Neutrophil (primary cell): ENCODE data around the gene MKRN3.
A peak's percentile ranks its signal among the peaks of the same experiment; 100 is the strongest.

Experiments used
- H3K27ac ChIP-seq: fragments of 200-600 bp; sonication (generic); 2 replicates; pipeline ENCODE4 v1.5.1; 2016; ENCODE audit warnings: mild to moderate bottlenecking, moderate library complexity
- H3K27me3 ChIP-seq: fragments of 200-600 bp; sonication (generic); 2 replicates; pipeline ENCODE4 v1.6.0; 2016; ENCODE audit warnings: mild to moderate bottlenecking
- H3K36me3 ChIP-seq: fragments of 200-600 bp; sonication (generic); 2 replicates; pipeline ENCODE4 v1.5.1; 2017
- H3K4me1 ChIP-seq, 2 experiments: fragments of 200-600 bp in 1 of 2; sonication (generic) in 1 of 2; 1 replicate in 1 of 2; 2 replicates in 1 of 2; pipeline versions ENCODE4 v1.5.1 to v1.6.1; 2013 to 2016; ENCODE audit warnings: low read depth in 1 of 2, low read length in 1 of 2, mild to moderate bottlenecking in 1 of 2, moderate library complexity in 1 of 2; ENCODE audit not compliant: control insufficient read depth in 1 of 2, insufficient read depth in 1 of 2
- H3K4me3 ChIP-seq, 2 experiments: fragments of 200-600 bp in 1 of 2; sonication (generic) in 1 of 2; 1 replicate in 1 of 2; 2 replicates in 1 of 2; pipeline ENCODE4 v1.5.1; 2013 to 2016; ENCODE audit warnings: low read depth in 1 of 2, low read length in 1 of 2, mild to moderate bottlenecking in 1 of 2, moderate library complexity in 1 of 2
- H3K9me3 ChIP-seq: fragments of 200-600 bp; sonication (generic); 2 replicates; pipeline ENCODE4 v1.5.1; 2016
- TF ChIP-seq, protein P1 (sequence below): fragments of 200-600 bp; sonication (generic); IDR thresholded peaks from 2 replicates; pipeline ENCODE4 v1.5.1; 2016; ENCODE audit warnings: antibody characterized with exemption

Gene MKRN3

DNA sequence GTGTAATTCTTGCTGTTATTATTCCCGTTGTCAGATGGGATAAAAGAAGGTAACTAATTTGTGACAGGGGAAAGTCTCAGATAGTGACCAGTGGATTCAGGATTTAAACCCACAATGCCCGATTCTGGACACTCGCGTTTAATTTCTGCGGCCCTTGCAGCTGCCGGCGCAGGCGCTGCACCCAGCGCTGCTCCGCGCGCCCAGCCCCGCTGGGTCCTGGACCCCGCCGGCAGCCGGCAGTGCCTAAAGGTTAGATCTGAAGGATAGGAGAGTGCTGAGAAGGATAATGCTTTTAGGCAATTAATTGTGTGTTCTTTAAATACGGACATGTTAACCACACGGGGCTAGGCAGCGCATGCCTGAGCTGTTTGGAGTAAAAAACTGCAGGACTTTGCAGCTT, 3.6 kb upstream of the MKRN3 start:
- TF ChIP-seq, protein P1, sequence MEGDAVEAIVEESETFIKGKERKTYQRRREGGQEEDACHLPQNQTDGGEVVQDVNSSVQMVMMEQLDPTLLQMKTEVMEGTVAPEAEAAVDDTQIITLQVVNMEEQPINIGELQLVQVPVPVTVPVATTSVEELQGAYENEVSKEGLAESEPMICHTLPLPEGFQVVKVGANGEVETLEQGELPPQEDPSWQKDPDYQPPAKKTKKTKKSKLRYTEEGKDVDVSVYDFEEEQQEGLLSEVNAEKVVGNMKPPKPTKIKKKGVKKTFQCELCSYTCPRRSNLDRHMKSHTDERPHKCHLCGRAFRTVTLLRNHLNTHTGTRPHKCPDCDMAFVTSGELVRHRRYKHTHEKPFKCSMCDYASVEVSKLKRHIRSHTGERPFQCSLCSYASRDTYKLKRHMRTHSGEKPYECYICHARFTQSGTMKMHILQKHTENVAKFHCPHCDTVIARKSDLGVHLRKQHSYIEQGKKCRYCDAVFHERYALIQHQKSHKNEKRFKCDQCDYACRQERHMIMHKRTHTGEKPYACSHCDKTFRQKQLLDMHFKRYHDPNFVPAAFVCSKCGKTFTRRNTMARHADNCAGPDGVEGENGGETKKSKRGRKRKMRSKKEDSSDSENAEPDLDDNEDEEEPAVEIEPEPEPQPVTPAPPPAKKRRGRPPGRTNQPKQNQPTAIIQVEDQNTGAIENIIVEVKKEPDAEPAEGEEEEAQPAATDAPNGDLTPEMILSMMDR, result no peak
- no peaks in the 10 kb centered on the region for H3K4me1 ChIP-seq
- peaks cover 30% of the 10 kb centered on the region for H3K27me3 ChIP-seq
- H3K27ac ChIP-seq, result no peak overlapping the region
- H3K9me3 ChIP-seq, result no peaks in the 10 kb centered on the region
- no peak overlapping the region for H3K4me3 ChIP-seq
- H3K36me3 ChIP-seq, result no peaks in the 10 kb centered on the region

DNA sequence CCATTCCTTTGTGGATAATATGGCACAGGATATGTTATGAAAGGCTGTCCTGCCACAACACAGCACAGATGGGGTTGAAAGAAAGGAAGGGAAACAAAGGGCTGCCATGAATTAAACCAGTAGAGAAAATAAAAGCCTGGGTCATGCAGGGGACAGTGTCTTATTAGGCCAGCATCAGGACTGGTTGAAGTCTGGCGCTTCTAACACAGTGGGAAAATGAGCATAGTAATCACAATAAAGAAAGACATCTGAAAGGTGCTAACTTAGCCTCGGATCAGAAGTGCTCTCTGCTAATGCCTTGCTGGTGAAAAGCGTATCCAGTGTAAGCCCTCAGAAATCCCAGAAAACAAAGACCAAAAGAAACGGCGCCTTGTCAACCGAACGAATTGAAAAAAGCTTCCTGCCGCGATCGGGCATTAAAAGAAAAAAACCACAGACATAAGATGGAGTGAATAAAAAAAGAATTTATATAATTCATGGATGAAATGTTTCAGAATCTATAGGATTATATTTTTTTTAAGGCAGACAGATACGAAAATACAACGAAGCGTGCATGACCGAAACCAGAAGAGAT, 566 bp upstream of the MKRN3 start:
- H3K9me3 ChIP-seq, result no peaks in the 10 kb centered on the region
- no peak overlapping the region for H3K27ac ChIP-seq
- H3K4me1 ChIP-seq, result no peaks in the 10 kb centered on the region
- H3K27me3 ChIP-seq, result peaks cover 30% of the 10 kb centered on the region
- TF ChIP-seq, protein P1, result no peak
- no peaks in the 10 kb centered on the region for H3K36me3 ChIP-seq
- H3K4me3 ChIP-seq, result peak overlapping the region in 1 of 2 experiments; percentile 13

DNA sequence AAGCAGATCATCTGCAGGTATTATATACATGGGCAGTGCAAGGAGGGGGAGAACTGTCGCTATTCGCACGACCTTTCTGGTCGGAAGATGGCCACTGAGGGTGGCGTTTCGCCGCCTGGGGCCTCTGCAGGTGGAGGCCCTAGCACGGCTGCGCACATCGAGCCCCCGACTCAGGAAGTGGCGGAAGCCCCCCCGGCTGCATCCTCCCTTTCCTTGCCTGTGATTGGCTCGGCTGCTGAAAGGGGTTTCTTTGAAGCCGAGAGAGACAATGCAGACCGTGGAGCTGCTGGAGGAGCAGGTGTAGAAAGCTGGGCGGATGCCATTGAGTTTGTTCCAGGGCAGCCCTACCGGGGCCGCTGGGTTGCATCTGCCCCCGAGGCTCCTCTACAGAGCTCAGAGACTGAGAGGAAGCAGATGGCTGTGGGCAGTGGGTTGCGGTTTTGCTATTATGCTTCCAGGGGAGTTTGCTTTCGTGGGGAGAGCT, 639 bp downstream of the MKRN3 start:
- peak overlapping the region in 1 of 2 experiments; percentile 13 for H3K4me3 ChIP-seq
- H3K27ac ChIP-seq, result no peak overlapping the region
- peaks cover 23% of the 10 kb centered on the region for H3K27me3 ChIP-seq
- H3K36me3 ChIP-seq, result no peaks in the 10 kb centered on the region
- H3K4me1 ChIP-seq, result no peaks in the 10 kb centered on the region
- TF ChIP-seq, protein P1, result no peak
- no peaks in the 10 kb centered on the region for H3K9me3 ChIP-seq

DNA sequence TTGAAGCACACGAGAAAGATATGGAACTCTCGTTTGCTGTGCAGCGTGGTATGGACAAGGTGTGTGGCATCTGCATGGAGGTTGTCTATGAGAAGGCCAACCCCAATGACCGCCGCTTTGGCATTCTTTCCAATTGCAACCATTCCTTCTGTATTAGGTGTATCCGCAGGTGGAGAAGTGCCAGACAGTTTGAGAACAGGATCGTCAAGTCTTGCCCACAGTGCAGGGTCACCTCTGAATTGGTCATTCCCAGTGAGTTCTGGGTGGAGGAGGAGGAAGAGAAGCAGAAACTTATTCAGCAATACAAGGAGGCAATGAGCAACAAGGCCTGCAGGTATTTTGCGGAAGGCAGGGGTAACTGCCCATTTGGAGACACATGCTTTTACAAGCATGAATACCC, 1.2 kb downstream of the MKRN3 start:
- H3K4me3 ChIP-seq, result no peak overlapping the region

GRCh38 chr15:23567921-23568320, 2.4 kb downstream of the MKRN3 start:
- no peak overlapping the region for H3K27ac ChIP-seq
- H3K36me3 ChIP-seq, result no peaks in the 10 kb centered on the region
- no peaks in the 10 kb centered on the region for H3K9me3 ChIP-seq
- H3K4me3 ChIP-seq, result no peak overlapping the region
- no peaks in the 10 kb centered on the region for H3K4me1 ChIP-seq
- TF ChIP-seq, protein P1, result no peak
- peaks cover 5% of the 10 kb centered on the region for H3K27me3 ChIP-seq

More for the DNA sequence above, 1.2 kb downstream of the MKRN3 start:
- H3K36me3 ChIP-seq, result no peaks in the 10 kb centered on the region
- no peaks in the 10 kb centered on the region for H3K4me1 ChIP-seq
- no peak overlapping the region for H3K27ac ChIP-seq
- H3K9me3 ChIP-seq, result no peaks in the 10 kb centered on the region
- H3K27me3 ChIP-seq, result peaks cover 17% of the 10 kb centered on the region
- TF ChIP-seq, protein P1, result no peak
